DMS114 treated with DMSO at 0.1 percent for 48 hours (cell line): ENCODE results near the gene ZMIZ1.

Experiments
- DNase-seq: peaks from one replicate; lab custom pipeline; 2025; ENCODE audit not compliant: unreplicated experiment; lab: John Stamatoyannopoulos, UW

ZMIZ1 gene

DNA sequence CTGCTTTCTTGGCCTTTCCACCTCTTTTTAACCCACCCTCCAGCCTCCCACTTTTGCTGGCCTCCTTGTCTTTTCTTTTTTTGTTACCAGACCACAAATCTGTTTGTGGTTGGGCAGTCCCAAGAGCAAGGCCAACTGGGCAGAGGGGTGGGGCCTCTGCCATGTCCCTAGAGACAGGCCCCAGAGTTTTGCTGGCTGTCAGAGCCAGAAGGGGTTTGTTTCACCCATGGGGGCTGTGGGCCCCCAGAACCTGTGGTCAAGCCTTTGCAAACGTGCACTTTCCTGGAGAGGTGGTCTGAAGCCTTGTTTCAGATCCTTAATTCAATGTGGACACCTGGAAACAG lies 10.3 kb downstream of the ZMIZ1 start:
- no peak for DNase-seq

DNA sequence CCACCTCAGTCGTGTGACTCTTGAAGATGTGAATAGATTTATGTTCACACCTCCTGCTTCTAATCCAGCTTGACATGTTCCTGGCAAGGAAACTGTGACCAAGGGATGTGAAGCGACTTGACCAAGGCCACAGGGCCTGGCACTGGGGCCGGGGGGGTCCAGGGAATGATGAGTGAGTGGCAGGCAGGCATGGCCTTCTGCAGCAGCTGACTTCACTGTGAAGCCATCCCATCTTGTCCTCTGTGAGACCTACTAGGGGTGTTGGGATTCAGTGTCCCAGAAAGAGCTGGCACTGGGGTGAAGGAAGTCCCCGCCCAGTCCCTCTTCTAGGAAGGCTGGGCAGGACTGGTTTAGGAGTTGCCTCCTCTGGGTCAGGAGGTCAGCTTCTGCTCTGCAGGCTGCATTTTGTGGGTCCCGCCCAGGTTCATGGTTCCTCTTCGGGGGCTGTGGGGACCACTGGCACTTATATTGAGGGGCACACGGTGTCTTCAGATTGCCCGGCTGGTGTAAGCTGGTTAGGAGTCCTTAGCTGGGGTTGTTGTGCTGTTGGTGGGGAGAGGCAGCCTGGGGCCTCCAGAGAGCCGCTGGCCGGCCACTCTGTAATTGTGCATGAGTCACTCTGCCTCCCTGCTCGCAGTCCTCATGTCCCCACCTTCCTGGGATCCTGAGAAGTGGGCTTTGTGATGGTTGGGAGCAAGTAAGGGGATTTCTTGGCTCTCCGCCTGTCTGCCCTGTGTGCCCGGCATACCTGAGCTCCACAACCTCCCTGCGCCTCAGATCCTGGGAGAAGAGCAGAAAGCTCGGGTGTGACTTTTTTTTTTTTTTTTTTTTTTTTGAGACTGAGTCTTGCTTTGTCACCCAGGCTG lies 11.0 kb downstream of the ZMIZ1 start:
- DNase-seq: no peak

- DNase-seq: no peak
Observed at GRCh38 chr10:79081353-79082034, 12.7 kb downstream of the ZMIZ1 start.

DNA sequence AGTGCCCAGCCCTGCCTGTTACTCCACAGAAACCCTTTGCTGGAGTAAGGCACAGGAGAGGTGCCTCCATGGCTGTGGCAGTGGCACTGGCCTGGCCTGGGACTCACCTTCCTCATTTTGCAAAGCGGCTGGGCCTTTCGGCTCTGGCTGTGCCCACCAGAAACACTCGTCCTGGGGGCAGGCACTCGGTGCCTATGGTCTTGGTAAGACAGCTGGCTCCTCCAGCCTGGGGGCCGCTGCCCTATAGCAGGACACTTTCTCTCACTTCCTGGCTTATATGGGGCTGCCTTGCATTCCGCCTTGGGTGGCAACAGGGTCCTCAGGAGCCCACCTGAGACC lies 13.2 kb downstream of the ZMIZ1 start:
- no peak for DNase-seq

DNA sequence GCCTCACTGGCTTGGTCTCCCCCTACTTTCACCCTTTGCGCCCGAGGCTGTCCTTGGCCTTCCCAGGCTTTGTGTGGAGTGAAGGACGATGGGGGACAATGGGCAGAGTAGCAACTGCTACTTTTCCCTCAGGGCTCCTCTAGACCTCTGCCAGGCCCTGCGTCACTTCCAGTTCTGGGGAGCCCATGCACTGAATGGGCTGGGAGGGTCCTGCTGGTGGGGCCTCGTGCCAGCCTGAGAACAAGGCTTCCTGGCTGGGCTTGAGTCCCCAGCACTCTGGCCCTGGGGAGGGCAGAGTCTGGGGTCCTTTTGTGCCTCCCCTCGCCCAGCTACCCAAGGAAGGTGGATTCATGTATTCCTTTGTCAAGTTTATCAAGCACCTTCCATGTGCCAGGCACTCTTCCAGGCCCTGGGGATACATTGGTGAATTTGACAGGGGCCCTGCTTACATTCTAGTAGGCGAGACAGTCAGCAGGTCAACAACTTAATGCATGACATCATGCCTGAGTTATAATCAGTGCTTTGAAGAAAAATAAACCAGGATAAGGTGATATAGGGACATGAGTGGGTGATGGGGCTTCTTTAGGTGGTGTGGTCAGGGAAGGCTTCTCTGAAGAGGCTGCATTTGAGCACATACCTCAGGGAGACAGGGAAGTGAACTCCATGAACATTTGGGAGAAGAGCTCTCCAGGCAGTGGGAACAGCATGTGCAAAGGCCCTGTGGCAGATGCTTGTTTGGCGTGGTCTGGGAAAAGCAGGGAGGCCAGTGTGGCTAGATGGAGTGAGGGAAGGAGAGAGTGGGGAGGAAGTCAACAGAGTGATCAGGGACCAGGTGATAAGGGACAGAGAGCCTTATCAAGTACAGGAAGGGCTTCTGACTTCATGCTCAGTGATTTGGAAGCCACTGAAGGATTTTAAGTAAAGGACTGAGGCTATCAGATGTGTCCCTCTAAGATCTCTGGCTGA lies 14.1 kb downstream of the ZMIZ1 start:
- DNase-seq: no peak

GRCh38 chr10:79084012-79084971 lies 15.5 kb downstream of the ZMIZ1 start:
- no peak for DNase-seq

- DNase-seq: no peak
Observed at GRCh38 chr10:79084972-79085597, 16.3 kb downstream of the ZMIZ1 start.

DNA sequence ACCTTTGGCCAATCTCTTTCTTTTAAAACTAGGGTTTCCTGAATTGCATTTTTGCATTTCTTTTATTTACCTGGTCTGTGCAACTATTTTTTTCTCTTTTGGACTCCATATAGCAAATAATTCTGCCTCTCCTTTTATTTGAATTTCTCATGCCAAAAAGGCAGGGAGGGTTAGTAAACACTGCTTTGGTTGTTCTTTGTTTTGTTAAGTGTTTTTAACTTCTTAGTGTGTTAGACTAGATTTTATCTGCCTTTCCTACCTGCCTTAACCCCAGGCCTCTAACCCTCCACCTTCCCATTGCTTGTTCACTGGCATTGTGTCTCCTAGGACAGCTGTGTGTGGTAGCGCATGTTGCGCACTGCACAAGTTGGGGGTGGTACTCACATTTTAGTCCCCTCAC lies 18.1 kb downstream of the ZMIZ1 start:
- DNase-seq: no peak

- DNase-seq: no peak
Observed at GRCh38 chr10:79087721-79088120, 19.0 kb downstream of the ZMIZ1 start.

GRCh38 chr10:79088176-79088575 lies 19.4 kb downstream of the ZMIZ1 start:
- DNase-seq: no peak

DNA sequence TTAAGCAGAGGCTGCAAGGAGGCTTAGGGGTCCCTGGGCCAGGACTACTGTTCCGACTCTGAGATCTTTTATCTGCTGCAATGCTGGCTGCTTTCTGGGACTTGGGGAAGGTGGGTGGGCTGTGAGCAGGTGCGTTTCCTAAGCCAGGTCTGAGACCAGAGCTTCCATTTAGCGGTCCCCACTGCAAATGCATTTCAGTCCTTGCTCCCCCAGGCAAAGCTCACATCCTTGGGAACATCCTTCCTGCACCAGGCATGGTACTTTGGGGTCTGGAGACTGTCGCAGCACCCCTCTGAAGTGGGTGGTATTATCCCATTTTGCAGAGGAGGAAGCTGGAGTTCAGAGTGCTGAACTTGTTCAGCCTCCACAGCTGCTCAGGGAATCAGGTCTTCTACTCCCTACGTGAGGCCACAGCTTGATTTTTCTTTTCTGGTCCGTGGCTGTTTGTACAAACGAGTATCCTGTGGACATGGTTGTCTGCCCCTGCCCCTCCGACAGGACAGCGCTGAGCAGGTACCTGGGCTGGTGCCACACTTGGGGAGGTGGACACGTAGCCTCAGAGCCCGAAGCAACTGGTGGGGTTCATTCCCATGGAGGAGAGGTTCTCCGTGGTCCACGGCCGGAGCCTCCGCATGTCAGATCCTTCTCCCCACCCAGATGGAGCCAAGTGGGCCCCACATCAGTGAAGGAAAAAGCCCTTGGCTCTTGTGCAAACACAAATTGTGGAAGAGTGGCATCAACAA lies 20.0 kb downstream of the ZMIZ1 start:
- no peak for DNase-seq

DNA sequence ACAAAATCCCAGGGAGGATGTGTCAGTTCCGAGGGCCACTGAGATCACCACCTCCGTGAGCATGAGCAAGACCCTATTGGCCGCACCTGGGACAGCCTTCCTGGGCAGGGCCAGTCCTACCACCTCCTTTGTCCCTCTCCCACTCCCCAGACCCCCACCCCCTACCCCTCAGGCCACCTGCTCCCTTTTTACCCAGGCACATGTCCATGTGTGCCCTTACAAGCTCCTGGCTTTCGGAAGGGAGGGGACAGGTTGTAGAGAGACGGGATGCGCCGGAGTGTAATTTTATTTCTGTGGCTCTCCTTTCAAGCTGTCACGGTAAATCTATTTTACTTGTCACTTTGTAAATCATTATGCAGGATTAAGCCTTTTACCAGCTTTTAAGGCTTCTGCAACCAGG lies 20.9 kb downstream of the ZMIZ1 start:
- DNase-seq: no peak

GRCh38 chr10:79090134-79090803 lies 21.5 kb downstream of the ZMIZ1 start:
- DNase-seq: no peak

- DNase-seq: no peak
Observed at GRCh38 chr10:79092292-79092896, 23.6 kb downstream of the ZMIZ1 start.

DNA sequence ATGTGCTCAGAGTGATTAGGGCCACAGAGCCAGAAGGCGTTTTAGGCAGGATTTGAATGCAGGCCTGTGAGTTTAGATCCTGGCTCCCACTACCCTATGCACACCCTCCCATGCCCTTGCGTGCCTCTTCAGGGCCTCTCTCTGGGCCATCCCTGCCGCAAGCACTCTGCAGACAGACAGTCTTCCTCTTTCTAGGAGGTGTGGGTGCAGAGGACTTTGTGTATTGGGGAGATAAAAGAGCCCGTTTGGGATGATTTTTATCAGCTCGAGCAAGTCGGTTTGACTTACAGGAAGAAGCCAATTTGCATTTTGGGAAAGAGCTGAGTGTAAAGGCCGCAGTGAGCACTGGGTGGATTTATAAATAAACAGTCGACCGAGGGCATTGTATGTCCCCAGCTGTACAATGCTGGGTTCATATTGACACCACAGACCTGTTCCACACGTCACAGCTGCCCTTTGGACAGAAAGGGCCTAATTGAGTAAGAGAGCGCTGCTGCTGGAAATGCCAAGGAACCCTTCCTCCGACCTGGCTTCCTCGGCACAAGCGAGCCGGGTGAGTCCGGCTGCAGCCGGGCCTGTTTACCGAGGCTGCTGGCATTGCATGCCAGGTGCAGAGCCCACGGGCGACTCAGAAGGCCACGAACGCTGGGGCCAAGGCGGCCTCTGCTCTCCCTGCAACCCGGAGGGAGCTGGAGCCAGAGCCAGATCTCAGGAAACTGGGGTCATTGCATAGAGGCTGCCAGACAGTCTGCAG lies 25.1 kb downstream of the ZMIZ1 start:
- no peak for DNase-seq

DNA sequence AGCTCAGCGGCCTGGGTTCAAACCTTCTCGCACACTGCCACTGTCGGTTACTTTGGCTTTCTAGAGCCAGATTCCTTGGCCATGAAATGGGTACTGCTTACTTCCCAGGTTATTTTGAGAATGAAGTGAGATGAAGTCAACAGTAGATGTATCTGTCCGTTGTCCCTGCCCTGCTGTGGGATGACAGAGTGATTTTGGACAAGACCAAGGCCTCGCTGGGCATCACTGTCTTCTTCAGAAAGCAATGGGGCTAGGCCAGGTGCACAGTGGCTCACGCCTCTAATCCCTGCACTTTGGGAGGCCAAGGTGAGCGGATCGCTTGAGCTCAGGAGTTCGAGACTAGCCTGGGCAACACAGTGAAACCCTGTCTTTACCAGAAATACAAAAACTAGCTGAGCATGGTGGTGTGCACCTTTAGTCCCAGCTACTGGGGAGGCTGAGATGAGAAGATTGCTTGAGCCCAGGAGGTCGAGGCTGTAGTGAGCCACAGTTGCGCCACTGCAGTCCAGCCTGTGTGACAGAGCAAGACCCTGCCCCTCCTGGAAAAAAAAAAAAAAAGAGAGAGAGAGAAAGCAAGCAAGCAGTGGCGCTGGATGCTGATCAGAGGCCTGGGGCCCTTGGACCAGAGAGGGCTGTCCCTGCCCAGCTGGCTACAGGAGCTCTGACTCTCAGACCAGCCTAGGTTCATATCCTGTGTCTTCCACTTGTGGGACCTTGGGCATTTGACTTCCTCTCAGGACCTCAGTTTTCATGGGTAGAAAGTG lies 25.8 kb downstream of the ZMIZ1 start:
- no peak for DNase-seq

DNA sequence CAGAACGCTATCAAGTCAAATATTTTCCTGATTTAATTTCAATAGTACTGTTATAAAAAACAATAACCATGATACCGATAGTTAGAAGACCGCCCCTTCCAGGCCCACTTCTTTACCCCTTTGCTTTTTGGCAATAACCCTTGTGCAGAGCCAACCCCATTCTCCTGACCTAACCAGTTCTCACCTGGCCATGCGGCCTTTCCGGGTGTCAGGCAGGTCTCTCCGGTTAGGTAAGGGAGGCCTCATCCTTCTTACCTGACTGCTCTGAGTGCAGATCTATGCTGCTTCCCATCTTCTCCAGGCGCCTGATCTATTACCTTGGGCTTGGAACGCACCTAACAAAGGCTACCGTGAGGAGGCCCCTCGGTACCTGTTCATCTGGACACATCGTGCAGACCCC lies 26.6 kb downstream of the ZMIZ1 start:
- DNase-seq: no peak
